Ramos (cell line): ENCODE data around the gene MEGF6.
"Not testable (repeated sequence)": the region's sequence is repeated elsewhere in the genome, so short reads cannot be mapped to it uniquely, and the experiment has no call there.

ENCODE experiments used
- in situ Hi-C: fragments of 300-500 bp; cut with MboI; formaldehyde crosslinking; loops from one replicate; pipeline ENCODE4 v1.14.3; 2022; ENCODE audit warnings: low sequenced_read_pairs; ENCODE audit not compliant: unreplicated experiment

Gene MEGF6

DNA sequence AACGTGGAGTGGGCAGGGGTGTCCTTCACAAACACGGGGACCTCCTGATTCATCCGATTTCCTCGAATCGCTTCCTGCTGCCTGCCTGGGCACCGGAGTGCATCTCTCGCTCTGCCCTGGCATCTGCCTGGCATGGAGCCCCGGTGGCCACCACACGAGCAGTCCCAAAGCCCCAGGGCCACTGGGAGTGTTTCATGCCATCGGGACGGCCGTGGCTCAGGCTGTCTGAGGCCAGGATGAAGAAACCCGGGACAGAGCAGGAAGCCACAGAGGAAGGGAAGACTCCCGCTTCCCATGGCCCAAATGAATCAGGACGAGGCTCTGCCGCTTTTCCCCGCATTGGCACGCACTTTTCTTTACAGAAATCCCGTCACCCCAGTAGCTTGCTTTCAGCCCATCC lies 32.4 kb downstream of the MEGF6 start:
- in situ Hi-C loops: no loop called here

- in situ Hi-C loops: no loop called here
Observed at GRCh38 chr1:3578433-3578805, 32.9 kb downstream of the MEGF6 start.

DNA sequence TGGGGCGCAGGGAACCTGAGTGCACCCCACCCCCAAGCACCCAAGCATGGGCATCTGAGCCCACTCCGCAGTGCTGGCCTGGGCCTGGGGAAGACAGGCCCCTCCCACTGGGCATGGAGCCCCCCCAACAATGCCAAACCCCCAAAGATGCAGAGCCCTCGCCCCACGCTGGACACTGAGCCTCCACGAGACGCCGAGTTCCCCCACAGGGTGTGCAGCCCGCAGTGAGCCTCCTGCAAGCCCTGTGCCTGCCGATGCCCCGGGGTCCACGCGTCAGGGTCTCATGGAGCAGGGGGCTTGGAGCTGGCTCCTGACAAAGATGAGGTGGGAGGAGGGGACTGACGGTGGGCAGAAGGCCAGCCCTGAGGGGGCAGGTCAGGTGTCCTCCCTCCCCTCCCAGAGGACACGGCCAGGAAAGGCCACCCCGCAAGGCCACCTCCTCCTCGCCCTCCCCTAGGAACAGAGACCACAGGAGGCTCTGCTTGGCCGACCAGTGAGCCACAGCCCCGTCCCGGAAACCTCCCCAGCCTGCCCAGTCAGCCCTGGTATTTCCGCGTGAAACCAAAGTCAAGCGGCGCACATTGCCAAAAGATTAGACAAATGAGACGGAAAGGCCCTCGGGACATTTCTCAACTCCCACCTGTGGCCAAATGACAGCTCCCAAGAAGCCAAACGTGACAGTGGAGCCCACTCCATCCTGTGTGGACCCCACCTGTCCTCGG lies 33.4 kb downstream of the MEGF6 start:
- in situ Hi-C loops: no loop called here

- in situ Hi-C loops: no loop called here
Observed at GRCh38 chr1:3577300-3577699, 34.0 kb downstream of the MEGF6 start.

GRCh38 chr1:3575993-3576392 lies 35.3 kb downstream of the MEGF6 start:
- in situ Hi-C loops: no loop called here

GRCh38 chr1:3575515-3575914 lies 35.8 kb downstream of the MEGF6 start:
- in situ Hi-C loops: not testable (repeated sequence)

DNA sequence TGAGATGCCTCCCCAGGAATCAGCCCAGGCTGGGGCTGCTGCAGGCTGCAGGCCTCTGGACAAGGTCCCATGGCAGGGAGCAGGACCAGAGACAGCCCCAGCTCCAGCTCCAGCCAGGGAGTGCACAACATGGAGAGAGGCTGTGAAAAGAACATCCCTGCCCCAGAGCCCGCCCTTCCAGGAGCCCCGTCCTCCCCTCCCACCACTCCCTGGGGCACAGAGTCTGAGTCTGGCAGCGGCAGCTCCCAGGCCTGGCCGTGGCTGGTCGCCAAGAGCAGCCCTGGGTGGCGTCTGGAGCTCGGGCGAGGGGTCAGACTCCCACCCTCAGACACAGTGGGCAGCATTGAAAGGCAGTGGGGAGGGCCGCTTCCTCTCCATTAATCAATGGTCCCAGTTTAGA lies 37.8 kb downstream of the MEGF6 start:
- in situ Hi-C loops: no loop called here

DNA sequence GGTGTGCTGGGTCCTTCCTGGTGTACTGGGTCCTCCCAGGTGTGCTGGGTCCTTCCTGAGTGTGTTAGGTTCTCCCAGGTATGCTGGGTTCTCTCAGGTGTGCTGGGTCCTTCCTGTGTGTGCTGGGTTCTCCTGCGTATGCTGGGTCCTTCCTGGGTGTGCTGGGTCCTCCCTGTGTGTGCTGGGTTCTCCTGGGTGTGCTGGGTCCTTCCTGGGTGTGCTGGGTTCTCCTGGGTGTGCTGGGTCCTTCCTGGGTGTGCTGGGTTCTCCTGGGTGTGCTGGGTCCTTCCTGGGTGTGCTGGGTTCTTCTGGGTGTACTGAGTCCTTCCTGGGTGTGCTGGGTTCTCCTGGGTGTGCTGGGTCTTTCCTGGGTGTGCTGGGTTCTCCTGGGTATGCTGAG lies 38.7 kb downstream of the MEGF6 start:
- in situ Hi-C loops: not testable (repeated sequence)

- in situ Hi-C loops: no loop called here
Observed at GRCh38 chr1:3571263-3571662, 40.0 kb downstream of the MEGF6 start.

GRCh38 chr1:3570066-3570986 lies 41.0 kb downstream of the MEGF6 start:
- in situ Hi-C loops: no loop called here

- in situ Hi-C loops: loop anchor here (5.0 kb wide), 2 partner anchors 53 to 153 kb away; no protein-coding TSS in a partner anchor
Observed at GRCh38 chr1:3569436-3569835, 41.9 kb downstream of the MEGF6 start.

DNA sequence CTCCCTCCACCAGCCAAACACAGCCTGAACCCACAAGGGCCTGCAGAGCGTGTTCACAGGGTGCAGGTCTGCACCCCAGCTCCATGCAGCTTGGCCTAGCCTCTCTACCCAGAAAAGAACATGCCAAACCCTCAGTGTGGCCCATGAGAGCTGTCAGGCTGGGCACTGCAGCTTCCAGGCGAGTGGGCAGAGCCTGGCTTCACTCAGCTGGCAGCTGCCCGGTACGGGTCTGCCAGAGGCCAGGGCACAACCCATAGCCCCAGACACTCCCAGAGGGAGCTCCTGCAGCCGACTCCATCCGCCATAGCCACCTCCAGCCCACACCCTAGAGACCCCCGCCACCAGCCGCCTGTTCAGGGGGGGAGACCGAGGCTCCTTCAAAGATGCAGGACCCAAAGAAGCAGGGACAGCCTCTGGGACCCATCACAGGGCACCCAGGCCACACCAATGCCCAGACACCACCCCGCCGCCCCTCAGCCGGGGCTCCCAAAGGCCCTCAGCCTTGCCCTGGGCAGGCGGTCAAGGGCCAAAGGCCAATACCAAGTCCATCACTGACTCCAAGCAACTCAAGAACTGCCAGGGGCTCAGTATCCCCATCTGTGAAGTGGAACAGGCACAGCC lies 42.4 kb downstream of the MEGF6 start:
- in situ Hi-C loops: loop anchor here (5.0 kb wide), 2 partner anchors 53 to 153 kb away; no protein-coding TSS in a partner anchor

DNA sequence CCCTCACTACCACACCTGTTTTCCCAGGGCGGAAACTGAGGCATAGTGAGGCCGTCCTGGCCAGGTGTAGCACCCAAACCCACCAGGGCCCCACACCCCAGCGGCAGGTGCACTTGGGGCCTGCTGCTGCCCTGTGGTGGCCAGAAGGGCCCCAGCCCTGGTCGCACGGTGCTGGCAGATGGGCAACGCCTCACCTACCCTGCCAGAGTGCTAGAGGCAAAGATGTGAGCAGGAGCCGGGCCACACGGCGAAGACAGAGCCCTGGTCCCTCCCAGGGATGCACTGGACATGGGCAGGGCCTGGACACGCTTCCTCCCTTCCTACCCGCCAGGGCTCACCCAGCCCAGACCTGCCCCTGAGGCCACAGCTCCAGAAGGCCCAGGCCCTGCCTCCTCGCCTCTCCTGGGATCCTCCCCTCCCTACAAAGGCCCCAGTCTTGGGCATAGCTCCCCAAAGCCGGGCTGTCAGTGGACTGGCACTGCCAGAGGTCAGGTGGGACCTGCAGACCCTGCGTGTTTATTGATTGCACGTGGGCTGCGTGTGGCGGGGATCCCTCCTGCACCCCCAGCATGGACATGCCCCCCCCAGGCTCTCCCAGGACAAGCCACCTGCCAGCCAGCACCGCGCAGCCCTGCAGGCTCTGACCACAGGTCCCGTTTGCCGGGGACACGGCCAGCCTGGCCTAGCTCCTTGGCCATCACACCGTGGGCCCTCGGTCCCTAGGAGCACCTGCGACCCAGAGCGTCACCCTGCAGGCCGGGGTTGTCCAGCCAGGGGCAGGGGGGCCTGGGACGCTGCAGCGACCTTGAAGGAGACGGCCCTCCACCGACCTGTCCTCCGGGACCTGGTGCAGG lies 44.1 kb downstream of the MEGF6 start:
- in situ Hi-C loops: loop anchor here (5.0 kb wide), 2 partner anchors 55 to 155 kb away; no protein-coding TSS in a partner anchor

GRCh38 chr1:3566003-3566885 lies 45.1 kb downstream of the MEGF6 start:
- in situ Hi-C loops: loop anchor here (5.0 kb wide), 2 partner anchors 56 to 156 kb away; no protein-coding TSS in a partner anchor

DNA sequence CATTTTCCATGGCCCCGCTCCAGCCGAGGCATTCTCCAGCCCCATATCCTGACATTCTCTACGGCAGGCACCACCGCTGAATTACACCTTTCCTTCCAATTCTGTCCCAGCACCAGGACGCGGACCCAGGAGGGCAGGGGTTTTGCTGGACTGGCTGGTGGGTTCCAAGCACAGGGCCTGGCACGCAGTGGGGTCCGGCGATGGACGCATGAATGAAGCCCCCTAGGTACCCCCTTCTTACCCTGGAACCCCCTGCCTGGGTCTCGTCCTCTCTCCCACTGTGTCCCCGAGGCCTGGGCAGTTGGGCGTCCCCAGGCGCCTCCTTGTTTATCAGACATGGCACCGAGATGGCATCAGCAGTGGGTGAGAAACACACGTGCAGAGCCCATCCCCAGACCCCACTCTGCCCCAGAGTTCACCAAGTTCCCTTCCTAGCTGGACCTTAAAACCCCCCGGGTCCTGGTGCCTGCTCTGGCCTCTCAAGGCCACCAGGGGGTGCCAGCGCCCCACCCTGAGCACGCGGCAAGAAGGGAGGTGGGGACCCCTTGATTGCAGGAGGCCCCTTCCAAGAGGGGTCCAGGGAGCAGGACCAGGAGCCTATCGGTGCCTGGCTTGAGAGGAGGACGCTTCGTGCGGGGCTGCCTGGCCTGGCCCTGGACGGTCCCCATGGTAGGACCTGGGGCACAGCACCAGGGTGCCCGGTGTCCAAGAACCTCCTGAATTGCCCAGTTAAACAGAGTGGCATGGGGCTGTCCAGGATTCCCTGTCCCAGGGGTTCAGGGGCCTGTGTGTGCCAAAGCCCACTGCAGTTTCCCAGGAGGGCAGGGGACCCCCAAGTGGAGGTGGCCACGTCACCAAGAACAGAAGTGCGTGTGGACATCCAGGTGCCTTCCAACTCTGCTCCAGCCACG lies 46.1 kb downstream of the MEGF6 start:
- in situ Hi-C loops: loop anchor here (5.0 kb wide), 2 partner anchors 57 to 157 kb away; no protein-coding TSS in a partner anchor

DNA sequence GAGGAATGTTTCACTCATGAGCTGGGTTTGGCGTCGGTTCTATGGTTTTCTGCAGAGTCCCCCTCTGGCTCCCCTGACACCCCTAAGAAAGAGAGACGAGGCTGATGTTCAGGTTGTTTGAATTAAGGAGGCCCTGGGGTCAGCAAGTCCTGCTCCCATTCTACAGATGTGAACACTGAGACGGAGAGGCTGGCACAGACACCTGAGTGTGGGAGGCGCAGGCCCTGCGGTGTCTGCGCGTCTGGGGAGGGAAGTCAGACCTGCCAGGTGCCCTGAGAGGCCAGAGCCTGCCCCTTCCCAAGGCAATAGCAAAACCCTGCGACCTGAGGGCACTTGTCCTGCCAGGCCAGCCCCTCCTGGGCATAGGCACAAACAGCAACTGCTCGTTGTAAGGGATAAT lies 47.7 kb downstream of the MEGF6 start:
- in situ Hi-C loops: no loop called here

GRCh38 chr1:3563125-3563524 lies 48.2 kb downstream of the MEGF6 start:
- in situ Hi-C loops: no loop called here

- in situ Hi-C loops: no loop called here
Observed at GRCh38 chr1:3562712-3563111, 48.6 kb downstream of the MEGF6 start.
